WTC11 (cell line): ENCODE results near the gene MIER2.

Experiments
- OVOL2 ChIP-seq: fragments of 250-450 bp; sonication (Bioruptor Pico); IDR thresholded peaks from 2 replicates; pipeline ENCODE4 v1.9.0; 2021; ENCODE audit warnings: mild to moderate bottlenecking, borderline replicate concordance
- TEAD4 ChIP-seq: sonication (generic); formaldehyde crosslinking; IDR thresholded peaks from 2 replicates; pipeline ENCODE4 v1.8.0; 2022; ENCODE audit warnings: mild to moderate bottlenecking, missing genetic modification reagents
- TF ChIP-seq, protein P1 (sequence below): fragments of 250-450 bp; sonication (Bioruptor Pico); IDR thresholded peaks from 2 replicates; pipeline ENCODE4 v1.9.0; 2021; ENCODE audit warnings: mild to moderate bottlenecking
- TF ChIP-seq, protein P2 (sequence below): sonication (generic); formaldehyde crosslinking; IDR thresholded peaks from 2 replicates; pipeline ENCODE4 v1.8.1; 2023; ENCODE audit warnings: mild to moderate bottlenecking, missing genetic modification reagents
- TF ChIP-seq, protein P3 (sequence below): fragments of 200-600 bp; IDR thresholded peaks from 2 replicates; pipeline ENCODE4 v1.8.0; 2022; ENCODE audit warnings: antibody characterized with exemption

DNA sequence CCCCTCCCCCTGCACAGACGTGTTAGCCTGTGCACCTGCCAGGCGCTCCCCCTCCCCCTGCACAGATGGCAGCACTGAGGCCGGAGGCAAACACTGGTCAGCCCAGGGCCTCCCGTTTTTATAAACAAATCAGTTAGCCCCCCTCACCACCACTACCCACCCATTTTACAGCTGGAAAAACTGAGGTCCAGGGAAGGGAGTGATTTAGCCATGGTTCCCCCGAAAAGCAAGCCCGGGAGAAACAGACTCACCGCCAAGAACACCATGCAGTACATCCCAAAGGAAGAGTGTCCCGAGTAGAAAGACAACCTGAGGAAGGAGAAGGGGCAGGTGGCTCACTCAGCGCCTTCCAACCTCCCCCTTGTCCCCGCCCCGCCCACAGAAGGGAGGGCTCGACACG is 62.1 kb downstream of the MIER2 start:
- TF ChIP-seq, protein P1, sequence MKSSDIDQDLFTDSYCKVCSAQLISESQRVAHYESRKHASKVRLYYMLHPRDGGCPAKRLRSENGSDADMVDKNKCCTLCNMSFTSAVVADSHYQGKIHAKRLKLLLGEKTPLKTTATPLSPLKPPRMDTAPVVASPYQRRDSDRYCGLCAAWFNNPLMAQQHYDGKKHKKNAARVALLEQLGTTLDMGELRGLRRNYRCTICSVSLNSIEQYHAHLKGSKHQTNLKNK: no peak
- TF ChIP-seq, protein P2, sequence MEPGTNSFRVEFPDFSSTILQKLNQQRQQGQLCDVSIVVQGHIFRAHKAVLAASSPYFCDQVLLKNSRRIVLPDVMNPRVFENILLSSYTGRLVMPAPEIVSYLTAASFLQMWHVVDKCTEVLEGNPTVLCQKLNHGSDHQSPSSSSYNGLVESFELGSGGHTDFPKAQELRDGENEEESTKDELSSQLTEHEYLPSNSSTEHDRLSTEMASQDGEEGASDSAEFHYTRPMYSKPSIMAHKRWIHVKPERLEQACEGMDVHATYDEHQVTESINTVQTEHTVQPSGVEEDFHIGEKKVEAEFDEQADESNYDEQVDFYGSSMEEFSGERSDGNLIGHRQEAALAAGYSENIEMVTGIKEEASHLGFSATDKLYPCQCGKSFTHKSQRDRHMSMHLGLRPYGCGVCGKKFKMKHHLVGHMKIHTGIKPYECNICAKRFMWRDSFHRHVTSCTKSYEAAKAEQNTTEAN (CRISPR knock-in tag): no peak
- no peak for TF ChIP-seq OVOL2 (CRISPR knock-in tag)
- TF ChIP-seq, protein P3, sequence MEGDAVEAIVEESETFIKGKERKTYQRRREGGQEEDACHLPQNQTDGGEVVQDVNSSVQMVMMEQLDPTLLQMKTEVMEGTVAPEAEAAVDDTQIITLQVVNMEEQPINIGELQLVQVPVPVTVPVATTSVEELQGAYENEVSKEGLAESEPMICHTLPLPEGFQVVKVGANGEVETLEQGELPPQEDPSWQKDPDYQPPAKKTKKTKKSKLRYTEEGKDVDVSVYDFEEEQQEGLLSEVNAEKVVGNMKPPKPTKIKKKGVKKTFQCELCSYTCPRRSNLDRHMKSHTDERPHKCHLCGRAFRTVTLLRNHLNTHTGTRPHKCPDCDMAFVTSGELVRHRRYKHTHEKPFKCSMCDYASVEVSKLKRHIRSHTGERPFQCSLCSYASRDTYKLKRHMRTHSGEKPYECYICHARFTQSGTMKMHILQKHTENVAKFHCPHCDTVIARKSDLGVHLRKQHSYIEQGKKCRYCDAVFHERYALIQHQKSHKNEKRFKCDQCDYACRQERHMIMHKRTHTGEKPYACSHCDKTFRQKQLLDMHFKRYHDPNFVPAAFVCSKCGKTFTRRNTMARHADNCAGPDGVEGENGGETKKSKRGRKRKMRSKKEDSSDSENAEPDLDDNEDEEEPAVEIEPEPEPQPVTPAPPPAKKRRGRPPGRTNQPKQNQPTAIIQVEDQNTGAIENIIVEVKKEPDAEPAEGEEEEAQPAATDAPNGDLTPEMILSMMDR: no peak
- no peak for TF ChIP-seq TEAD4 (CRISPR knock-in tag)
